GM12891 (cell line): ENCODE results near the gene WAC.

Experiments used
- DNase-seq: peaks from one replicate; pipeline ENCODE4 v3.0.0; 2011; ENCODE audit warnings: low spot score; ENCODE audit not compliant: insufficient read length
- FAIRE-seq: peaks from 2 replicates; lab custom pipeline; 2011; peaks lifted over from hg19 to GRCh38; lab: Jason Lieb, UNC
- PAX5 ChIP-seq: IDR thresholded peaks from 2 replicates; pipeline ENCODE4 v1.6.1; 2011; ENCODE audit warnings: low read length, moderate library complexity, mild to moderate bottlenecking; ENCODE audit not compliant: insufficient read depth, severe bottlenecking
- POLR2A ChIP-seq: IDR thresholded peaks from 2 replicates; pipeline ENCODE4 v1.6.1; 2011; ENCODE audit warnings: low read depth, low read length, control low read depth
- POLR2AphosphoS5 ChIP-seq: IDR thresholded peaks from 2 replicates; pipeline ENCODE4 v1.6.1; 2011; ENCODE audit warnings: low read depth, low read length, control low read depth
- POU2F2 ChIP-seq: IDR thresholded peaks from 2 replicates; pipeline ENCODE4 v1.6.1; 2011; ENCODE audit warnings: low read depth, mild to moderate bottlenecking, control low read depth, low read length, moderate library complexity
- SPI1 ChIP-seq: IDR thresholded peaks from 2 replicates; pipeline ENCODE4 v1.6.1; 2011; ENCODE audit warnings: low read depth, low read length, control low read depth
- TAF1 ChIP-seq: IDR thresholded peaks from 2 replicates; pipeline ENCODE4 v1.6.1; 2011; ENCODE audit warnings: low read depth, low read length, control low read depth

Gene WAC

DNA sequence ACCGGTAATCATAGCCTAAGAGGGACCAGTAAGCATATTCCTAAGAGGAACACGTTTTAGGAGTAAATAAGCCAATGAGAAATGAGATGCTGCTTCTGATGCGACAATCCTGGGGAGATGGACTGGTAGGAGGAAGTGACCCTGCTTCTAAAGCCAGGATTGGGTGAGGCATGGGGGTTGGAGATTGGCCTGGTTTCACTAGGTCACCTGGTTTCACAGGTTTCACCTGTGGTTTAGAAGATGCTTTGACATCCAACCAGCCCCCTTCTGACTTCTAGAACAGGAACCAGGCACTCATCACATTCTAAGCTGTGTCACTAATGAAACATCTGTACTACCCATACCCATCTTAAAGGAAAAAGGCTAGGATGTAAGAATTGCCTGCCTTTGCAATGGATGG, 91.4 kb downstream of the WAC start:
- FAIRE-seq (no peak), DNase-seq (no peak)
- no peak for TF ChIP-seq POLR2AphosphoS5
- TF ChIP-seq TAF1: no peak
- no peak for TF ChIP-seq PAX5
- no peak for TF ChIP-seq POLR2A

DNA sequence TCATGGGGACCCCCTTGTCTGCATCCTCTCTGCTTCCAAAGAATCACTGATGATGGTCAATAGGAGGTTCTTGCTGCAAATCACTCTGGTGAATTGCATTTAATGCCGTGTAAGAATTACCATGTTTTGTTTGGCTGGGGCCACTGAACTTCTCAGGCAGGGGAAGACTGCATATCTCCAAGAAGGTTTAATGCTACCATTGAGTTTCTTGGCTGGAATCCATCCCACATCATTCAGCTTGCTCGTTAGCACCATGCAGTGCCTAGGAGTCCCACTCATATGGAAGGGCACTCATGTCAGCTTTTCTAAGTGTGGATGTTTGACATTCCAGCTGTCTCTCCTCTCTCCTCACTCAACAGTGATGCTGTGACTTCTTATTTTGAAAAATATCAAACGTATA, 94.2 kb downstream of the WAC start:
- FAIRE-seq: no peak
- DNase-seq: no peak
- TF ChIP-seq PAX5: no peak

DNA sequence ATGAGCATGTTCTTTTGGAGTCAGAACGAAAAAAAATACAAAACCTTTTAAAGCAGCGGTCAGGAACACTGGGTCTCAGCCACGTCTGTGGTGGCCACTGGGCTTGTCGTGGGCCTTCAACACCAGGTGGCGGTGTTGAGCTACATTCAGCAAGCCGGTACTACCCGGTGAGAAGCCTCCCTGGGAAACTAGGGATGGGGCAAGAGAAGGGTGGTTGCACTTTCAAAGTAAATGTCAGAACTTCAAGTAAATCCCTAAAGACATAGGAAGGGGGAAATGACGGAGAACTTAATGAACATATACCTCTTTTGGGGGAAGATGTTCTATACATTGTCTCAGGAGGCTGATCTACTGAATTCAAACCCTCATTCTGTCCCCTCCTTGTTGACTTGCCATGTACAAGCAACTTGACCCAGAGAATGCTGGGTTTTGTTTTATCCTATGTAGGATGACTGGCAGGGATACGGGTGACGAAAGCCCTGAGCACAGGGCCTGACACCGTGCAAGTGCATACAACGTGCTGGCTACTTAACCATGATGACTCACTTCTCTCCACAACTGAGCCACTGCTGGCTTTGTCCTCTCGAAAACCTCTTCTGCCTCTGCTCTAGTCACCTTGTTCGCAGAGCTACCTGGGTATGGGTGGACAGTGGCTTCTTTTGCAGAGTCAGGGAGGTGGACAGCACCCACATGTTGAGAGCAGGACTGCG, 95.4 kb downstream of the WAC start:
- TF ChIP-seq SPI1: no peak
- TF ChIP-seq POU2F2: no peak
- no peak for TF ChIP-seq POLR2A
- no peak for TF ChIP-seq TAF1
- no peak for TF ChIP-seq PAX5
- TF ChIP-seq POLR2AphosphoS5: no peak
- peak; percentile 75 for FAIRE-seq
- peak; percentile 25 for DNase-seq

DNA sequence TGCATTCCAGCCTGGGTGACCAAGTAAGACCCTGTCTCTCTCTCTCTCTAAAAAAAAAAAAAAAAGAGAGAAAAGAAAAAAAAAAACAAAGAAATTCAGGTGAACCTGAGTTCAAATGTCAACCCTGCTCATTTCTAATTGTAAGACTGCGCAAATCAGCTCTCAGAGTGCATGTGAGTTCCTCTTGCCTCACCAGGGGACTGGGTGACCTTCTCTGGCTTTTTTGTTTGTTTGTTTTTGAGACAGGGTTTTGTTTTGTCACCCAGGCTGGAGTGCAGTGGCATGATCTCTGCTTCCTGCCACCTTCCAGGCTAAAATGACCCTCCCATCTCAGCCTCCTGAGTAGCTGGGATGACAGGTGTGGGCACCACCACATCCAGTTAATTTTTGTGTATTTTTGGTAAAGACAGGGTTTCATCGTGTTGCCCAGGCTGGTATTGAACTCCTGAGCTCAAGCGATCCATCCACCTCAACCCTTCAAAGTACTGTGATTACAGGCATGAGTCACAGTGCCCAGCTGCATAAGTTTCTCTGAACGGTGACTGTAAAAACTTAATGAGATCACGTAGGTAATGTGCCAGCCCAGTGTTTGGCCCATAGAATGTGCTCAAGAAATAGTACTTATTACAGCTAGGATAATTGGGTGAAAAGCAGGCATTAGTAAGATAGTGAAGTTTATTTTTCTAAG, 99.1 kb downstream of the WAC start:
- DNase-seq (no peak), FAIRE-seq (no peak)
- TF ChIP-seq POU2F2: no peak
- TF ChIP-seq PAX5: no peak
- no peak for TF ChIP-seq SPI1
- no peak for TF ChIP-seq TAF1
- TF ChIP-seq POLR2AphosphoS5: no peak
- TF ChIP-seq POLR2A: no peak

DNA sequence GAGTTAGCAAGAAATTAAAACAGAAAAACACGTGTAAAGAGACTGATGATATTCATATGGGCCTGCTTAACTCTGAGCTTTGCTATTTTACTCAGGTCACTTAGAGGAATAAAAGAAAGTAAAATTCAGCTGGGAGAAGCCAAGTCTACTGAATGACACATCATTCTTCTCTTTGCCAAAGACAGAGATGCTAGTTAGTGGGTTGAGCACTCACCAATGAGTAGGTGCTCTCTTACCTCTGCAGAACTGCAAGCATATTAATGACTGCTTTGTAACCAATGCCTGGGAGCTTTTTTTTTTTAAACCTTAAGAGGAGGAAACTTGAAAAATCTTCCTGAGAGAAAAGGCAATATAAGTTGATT, 99.6 kb downstream of the WAC start:
- no peak for TF ChIP-seq PAX5
- no peak for TF ChIP-seq TAF1
- TF ChIP-seq POLR2A: no peak
- no peak for TF ChIP-seq SPI1
- TF ChIP-seq POU2F2: no peak
- TF ChIP-seq POLR2AphosphoS5: no peak
- FAIRE-seq (no peak), DNase-seq (no peak)

DNA sequence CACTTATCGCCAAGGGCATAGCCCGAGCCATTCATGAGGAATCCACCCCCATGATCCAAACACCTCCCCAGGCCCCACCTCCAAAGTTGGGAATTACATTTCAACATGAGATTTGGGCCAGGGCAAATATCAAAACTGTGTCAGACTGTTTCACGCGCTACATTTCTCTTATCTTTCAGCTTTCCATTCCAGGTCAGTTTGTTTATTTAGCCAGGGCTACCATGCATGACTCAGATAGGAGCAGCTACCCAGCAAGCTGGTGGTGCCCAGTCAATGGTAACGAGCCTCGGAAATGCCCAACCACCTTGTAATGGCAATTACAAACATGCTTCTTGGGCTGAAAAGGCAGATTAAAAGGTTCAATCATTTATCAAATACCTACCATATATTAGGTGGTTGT, 100.8 kb downstream of the WAC start:
- TF ChIP-seq POLR2AphosphoS5 (no peak), SPI1 (no peak), POU2F2 (no peak), PAX5 (no peak), TAF1 (no peak), POLR2A (no peak)
- no peak for DNase-seq
- FAIRE-seq: no peak

DNA sequence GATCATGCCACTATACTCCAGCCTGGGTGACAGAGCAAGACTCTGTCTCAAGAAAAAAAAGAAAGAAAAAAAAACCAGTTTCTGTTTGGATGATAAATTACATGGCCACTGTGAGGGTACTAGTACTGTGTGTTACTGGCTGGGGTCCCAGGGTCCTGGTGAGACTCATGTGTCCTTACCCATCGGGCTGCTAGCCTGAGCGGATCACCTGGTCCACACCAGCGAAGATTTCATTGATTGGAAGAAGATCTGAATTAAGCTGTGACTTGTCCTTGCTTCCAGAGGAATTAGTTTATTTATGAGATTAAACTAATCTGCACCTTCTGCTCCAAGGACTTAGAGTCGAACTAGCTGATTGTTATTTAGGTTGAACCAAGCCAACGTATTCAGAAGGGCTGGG, 104.4 kb downstream of the WAC start:
- no peak for TF ChIP-seq POLR2A
- no peak for TF ChIP-seq TAF1
- TF ChIP-seq PAX5: no peak
- TF ChIP-seq POLR2AphosphoS5: no peak
- no peak for TF ChIP-seq SPI1
- TF ChIP-seq POU2F2: no peak
- FAIRE-seq: no peak
- no peak for DNase-seq

DNA sequence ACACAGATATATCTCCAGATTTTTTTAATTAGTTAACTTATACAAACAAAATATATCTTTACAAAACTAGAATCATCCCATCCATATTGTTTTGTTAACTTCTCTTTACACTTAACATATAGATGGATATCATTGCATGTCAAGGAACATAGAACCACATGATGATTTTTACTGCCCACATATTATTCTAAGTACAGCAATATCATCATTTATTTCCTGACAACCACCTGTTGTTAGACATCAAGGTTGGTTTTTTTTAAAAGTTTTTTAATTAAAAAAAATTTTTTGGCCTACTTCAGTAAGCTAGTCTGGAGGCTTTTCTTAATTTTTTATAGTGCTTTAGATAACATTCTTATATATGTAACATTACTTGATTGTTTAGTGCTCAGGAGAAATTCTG, 105.5 kb downstream of the WAC start:
- FAIRE-seq (no peak), DNase-seq (no peak)
- TF ChIP-seq PAX5: no peak
- TF ChIP-seq POLR2AphosphoS5: no peak
- TF ChIP-seq POU2F2: no peak
- TF ChIP-seq POLR2A: no peak
- TF ChIP-seq TAF1: no peak
- no peak for TF ChIP-seq SPI1

DNA sequence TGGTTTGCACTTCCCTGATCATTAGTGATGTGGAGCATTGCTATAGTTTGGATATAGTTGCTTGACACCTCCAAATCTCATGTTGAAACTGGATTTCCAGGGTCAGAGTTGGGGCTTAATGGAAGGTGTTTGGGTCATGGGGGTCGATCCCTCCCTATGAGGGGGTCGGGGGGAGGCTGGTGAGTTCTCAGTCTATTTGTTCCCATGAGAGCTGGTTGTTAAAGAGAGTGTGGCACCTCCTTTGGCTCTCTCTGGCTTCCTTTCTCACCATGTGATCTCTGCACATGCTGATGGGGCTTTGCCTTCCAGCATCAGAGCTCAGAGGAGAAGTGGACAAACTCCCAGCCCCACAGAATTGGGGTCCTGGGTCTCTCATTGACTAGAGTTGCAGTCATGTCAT, 107.6 kb downstream of the WAC start:
- no peak for FAIRE-seq
- DNase-seq: no peak
- TF ChIP-seq TAF1: no peak
- no peak for TF ChIP-seq POLR2A
- no peak for TF ChIP-seq SPI1
- TF ChIP-seq PAX5: no peak

DNA sequence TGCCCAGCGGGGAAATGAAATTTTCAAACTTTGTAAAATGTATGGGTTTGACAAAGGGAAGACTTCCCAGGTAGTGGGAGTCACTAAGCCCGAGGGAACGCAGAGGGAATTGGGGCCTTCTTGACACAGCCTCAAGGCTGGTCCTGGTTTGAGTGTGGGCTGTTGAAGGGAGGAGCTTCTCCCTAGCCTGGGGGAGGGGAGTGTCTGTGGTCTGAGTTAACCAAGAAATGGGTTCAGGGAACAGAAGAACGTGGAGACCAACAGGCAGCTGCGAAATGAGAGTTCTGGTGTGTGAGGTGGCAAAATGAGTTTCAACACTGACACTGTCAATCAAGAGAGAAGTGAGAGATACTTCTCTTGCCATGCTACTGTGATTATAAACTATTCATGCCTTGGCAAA, 111.7 kb downstream of the WAC start:
- DNase-seq: no peak
- TF ChIP-seq PAX5: no peak
- TF ChIP-seq POLR2AphosphoS5: no peak
- no peak for TF ChIP-seq POU2F2
- no peak for TF ChIP-seq POLR2A
- no peak for TF ChIP-seq SPI1
- TF ChIP-seq TAF1: no peak
- FAIRE-seq: no peak
